NCI-H524 (cell line): ENCODE data around the gene MYOF.
"Not testable (repeated sequence)": the region's sequence is repeated elsewhere in the genome, so short reads cannot be mapped to it uniquely, and the experiment has no call there.

Experiments used
- DNase-seq, 2 experiments: peaks; one replicate each; lab custom pipeline; 2025; lab: John Stamatoyannopoulos, UW

The MYOF gene

GRCh38 chr10:93476756-93477155 lies 5.4 kb downstream of the MYOF start:
- no peak for DNase-seq

- DNase-seq, result no peak
Measured at GRCh38 chr10:93475871-93476270, 6.3 kb downstream of the MYOF start.

- DNase-seq, result no peak
Measured at GRCh38 chr10:93475227-93475626, 6.9 kb downstream of the MYOF start.

DNA sequence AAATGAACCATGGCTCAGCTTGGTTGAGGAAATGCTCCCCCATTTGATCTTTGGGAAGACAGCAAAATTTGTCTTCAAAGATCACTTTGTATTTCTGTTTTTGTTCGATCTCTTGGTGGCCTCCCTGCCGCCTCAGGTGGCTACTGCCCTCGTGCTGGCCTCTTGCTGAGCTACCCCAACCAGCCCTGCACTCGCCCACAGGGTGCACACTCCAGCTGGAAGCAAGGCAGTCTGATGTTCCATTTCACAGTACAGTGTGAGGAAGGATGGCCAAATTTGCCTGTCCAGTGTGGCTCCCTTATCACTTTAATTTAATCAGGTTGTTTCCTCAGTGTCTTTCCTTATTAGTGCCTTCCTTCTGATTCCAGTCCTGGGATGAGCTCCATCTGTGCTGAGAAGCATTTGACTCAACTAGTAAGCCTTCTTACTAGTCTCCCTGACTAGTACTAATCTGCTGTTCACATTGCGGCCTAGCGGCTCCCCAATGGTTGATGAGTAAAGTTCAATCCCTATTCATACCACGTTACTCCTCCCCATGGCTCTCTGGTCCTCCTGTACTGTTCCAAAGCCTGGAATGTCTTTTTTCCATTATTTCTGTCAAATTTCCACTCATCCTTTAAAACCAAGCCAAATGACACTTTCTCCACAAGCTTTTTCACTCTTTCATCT lies 8.2 kb downstream of the MYOF start:
- no peak for DNase-seq

DNA sequence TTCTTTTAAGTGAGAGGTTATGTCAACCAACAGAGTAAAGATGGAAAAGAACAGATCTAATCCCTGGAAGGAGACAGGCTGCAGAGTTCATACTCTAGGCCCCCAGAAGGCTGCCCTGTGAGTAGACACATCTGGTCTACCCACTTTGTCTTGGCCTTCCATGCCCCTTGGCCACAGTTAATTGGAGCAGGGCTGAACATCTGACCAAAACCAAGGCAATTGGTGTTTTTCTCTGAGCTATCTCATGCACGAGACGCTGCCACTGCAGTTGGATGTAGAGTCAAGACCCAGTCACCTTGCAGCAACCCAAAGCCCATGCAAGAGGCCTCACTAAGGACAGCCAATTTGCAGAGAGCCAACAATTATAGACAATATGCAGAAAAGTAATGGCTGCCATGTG lies 9.0 kb downstream of the MYOF start:
- no peak for DNase-seq

- DNase-seq, result no peak
Measured at GRCh38 chr10:93471110-93471651, 11.0 kb downstream of the MYOF start.

- DNase-seq, result no peak
Measured at GRCh38 chr10:93469454-93469853, 12.7 kb downstream of the MYOF start.

DNA sequence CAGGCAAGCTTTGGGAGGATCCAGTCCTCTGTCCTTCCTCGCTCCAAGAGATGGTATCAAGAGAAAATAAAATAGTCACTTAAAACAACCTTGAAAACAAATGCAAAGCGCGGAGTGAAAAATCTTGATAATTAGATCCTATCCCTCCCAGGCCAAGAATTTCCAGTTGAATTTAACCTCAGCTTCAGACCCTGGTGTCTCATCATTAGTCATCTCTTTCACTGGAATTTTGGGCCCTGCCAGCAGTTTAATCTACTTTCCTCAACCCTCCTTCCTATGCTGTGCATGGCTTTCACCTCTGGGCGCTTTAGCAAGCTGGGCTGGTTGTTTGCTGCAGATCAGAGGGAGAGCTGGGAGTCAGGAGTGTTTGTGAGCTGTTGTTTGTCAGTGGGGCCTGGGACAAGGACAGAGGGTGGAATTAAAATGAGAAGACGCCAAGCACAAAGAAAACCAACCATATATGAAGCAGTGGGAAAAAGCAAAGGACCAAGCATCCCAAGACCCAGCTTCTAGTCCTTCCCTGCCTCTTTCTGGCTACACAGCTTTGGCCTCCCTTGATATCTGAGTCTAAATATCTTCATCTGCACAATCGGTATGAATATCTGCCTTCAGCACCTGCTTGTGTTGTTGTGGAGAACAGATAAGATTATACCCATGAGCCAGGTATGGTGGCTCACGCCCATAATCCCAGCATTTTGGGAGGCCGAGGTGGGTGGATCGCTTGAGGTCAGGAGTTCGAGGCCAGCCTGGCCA lies 13.5 kb downstream of the MYOF start:
- no peak for DNase-seq

- DNase-seq, result not testable (repeated sequence)
Measured at GRCh38 chr10:93467635-93468034, 14.5 kb downstream of the MYOF start.

DNA sequence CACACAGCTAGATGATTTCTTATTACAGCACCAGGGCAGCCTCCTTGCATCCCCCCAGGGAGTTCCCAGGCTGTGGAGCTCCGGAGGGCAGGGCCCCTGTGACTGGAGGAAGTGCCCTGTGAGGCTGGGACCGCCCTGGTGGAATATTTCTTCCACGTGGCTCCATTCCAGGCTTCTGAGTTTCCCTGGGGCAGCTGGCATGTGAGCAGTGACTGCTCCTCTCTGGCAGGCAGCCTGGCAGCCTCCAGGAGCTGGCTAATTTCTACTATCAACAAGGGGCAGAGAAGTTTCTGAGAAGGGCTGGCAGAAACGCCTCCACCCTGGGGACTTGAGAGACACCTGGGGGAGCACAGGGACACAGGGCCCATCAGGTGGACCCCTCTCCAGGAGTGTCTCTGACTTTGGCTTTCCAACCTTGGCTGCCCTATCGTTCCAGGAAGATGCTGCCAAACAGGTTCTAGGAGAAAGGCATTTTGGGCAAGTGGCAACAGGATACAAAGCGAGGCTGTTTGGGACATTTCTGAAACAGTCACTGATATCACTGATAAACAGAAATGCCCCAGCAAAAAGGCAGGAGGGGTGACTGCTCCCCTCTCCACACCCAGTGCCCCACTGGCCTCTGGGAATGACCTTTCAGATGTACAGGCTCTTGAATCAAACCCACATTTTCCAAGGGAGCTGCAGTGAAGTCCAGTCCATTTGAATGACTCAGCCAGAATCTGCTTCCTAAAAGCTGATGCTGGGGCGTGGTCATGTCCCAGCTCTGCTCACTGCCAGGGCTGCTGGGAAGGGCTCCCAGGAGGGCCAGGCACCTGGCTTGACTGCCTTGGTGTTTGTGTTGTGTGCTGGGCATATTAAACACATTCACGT lies 16.1 kb downstream of the MYOF start:
- no peak for DNase-seq

- no peak for DNase-seq
Measured at GRCh38 chr10:93464776-93465388, 17.3 kb downstream of the MYOF start.

GRCh38 chr10:93463723-93464476 lies 18.2 kb downstream of the MYOF start:
- DNase-seq, result no peak

DNA sequence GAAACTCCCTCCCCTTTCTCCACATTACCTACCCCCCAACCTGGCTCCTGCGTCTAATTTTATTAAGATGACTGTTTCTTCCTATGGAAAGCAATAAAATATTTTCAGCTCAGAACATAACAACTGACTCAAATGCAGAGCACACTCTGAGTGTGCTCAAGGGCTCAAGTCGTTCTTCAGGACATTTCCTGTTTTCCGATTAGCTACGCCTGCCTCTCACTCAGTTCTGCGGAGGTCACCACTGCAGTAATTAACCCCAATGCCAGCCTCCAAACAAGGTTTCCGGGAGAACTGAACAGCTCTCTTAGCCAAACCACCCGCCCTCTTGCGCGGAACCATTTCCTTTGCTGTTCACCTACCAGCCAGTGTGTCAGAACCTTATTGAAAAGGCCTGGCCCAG lies 19.3 kb downstream of the MYOF start:
- no peak for DNase-seq

- DNase-seq, result no peak
Measured at GRCh38 chr10:93462371-93462770, 19.8 kb downstream of the MYOF start.

- DNase-seq, result peak; percentile 5 to 48
Measured at GRCh38 chr10:93461807-93462178, 20.3 kb downstream of the MYOF start.

GRCh38 chr10:93461109-93461806 lies 20.9 kb downstream of the MYOF start:
- peak; percentile 10 to 50 for DNase-seq

- DNase-seq, result no peak
Measured at GRCh38 chr10:93459466-93459865, 22.7 kb downstream of the MYOF start.

DNA sequence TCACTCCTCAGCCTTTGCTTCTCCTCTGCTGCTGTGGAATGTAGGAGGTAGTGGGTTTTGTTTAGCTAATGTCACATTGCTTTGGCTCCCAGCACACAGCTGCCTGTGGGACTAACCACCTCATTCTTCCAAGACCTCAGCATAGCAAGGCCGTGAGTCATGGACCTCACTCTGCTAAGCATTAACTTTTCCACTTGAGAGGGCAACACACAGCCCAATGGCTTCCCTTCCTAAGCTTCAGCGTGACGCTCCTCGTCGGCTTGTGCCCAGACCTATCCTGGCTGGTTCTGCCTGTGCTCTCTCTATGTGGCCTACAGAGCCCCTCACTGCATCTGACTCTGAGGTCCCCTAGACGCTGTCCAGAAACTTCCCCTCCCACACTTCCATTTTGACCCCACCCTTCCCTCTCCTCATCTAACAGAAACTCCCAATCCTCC lies 23.3 kb downstream of the MYOF start:
- no peak for DNase-seq

DNA sequence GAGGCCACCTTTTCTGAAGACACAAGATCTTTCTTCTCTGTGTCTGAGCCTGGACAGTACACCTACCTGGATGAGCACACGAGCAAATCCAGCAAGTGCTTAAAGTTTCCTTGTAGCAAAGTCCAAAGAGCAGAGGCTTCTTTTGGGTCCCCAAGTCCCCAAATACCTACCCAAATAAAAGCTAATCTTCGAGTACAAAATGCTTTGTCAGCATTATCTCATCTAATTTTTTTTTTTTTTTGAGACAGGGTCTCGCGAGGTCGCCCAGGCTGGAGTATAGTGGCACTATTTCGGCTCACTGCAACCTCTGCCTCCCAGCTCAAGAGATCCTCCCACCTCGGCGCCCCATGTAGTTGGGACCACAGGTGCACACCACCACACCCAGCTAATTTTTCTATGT lies 24.6 kb downstream of the MYOF start:
- DNase-seq, result no peak

GRCh38 chr10:93456480-93456879 lies 25.7 kb downstream of the MYOF start:
- no peak for DNase-seq

- no peak for DNase-seq
Measured at GRCh38 chr10:93454736-93455135, 27.4 kb downstream of the MYOF start.
